NCI-H345 (cell line): Measurements from ENCODE around the gene BCL11B.

Source experiments
- DNase-seq: peaks from one replicate; lab custom pipeline; 2025; lab: John Stamatoyannopoulos, UW

Gene BCL11B

DNA sequence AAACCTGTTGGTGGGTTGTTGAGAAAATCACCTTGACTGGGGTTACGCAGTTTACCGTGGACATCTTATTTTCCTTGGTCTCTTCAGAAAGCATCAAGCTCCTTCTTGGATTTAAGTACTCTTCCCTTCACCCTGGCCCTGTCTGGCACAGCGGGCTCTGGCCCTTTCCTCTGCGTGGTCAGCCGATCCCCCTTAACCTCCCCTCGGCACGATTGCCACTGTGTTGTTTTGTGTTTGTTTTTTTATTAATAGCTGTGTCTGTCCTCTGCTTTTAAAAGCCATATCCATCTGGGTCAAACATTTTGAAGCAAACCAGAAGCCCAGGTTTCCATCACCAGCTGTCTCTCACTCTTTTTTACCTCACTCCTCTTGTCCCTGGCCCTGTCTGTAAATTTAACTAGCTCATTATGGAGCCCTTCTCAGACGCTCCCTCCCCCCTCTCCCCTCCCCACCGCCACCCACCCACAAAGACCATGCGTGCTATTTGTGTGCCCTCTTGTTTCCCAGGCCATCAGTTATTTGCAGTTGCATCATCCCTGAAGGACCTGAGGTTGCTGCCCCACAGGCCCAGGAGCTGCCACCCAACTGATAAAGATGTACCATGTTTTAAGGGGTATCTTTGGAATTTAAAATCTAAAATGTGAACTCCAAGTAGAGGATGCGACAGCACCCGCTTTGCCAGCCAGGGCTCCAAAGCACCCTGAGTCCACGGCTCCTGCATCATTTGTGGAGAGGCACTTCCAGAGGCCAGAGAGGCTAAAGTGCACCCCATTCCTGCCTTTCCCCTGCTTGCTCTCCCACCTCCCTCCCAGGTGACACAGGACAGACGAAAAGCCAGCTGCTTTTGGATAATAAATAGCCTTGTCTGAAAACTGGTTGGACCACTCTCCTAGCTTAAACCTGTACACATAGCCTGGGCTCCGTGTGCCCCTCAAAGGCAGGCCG, 3.9 kb downstream of the BCL11B start:
- peak; percentile 54 for DNase-seq

GRCh38 chr14:99267381-99267780, 4.6 kb downstream of the BCL11B start:
- no peak for DNase-seq

- DNase-seq, result peak; percentile 85
Observed at GRCh38 chr14:99266181-99267178, 5.5 kb downstream of the BCL11B start.

- no peak for DNase-seq
Observed at GRCh38 chr14:99265571-99265970, 6.4 kb downstream of the BCL11B start.

- no peak for DNase-seq
Observed at GRCh38 chr14:99264691-99265450, 7.1 kb downstream of the BCL11B start.

- DNase-seq, result no peak
Observed at GRCh38 chr14:99263564-99264330, 8.2 kb downstream of the BCL11B start.

DNA sequence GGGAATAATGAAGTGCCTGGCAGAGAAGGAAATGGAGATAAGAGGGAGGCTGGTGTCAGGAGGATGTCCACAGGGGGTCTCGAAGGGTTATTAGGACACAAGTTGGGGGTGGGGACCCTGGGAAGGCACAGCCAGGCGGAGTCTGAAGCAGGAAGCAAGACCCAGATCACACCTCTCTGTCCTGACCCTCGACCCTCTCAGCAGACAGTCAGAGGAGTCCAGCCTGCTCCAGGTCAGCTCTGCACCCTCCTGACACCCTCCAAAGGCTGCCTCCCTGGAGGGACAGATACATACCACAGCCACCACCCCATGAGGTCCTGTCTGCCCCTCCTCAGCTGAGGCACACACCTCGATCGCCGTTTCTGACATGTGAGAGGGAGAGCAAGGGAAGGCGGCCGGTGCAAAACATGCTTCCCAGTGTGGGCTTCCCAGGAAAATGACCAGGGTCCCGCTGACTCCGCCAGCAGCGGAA, 9.0 kb downstream of the BCL11B start:
- DNase-seq, result no peak

DNA sequence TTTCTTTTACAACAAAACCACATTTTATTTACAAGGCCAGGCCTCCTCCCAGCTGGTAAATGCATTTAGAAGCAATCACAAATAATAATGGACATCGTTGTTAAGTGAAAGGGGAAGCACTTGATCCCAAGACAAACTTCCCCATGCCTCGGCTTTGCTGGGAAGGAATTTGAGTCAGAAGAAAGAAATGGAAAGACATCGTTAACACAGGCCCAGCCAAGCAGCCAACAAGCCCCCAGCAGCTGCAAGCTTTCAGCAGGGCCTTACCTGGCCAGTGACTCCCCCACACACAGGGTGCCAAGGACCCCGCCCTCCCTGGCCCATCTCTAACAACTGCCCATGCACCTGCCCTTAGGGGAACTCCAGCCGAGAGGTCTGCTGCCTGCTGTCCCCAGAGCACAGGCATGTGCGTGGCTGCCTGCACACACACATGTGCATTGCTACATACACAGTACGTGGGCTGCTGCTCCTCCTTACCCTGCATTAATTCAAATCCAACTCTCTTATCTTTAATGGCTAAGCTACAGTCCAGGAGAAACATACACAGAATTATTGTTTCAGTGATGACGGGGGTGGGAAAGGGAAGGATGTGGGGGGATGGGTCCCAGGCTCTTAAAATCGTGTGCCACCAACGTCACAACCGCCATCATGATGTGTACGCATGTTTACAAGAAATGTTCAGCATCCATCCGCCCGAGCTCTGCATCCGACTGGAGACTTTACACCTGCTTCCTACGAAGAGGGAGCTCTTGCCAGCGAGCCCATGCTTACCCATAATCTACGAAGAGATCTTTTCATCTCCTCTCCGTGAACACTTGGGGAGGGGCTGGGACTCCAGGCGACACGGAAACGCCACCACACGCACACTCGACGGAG, 9.8 kb downstream of the BCL11B start:
- DNase-seq, result no peak

DNA sequence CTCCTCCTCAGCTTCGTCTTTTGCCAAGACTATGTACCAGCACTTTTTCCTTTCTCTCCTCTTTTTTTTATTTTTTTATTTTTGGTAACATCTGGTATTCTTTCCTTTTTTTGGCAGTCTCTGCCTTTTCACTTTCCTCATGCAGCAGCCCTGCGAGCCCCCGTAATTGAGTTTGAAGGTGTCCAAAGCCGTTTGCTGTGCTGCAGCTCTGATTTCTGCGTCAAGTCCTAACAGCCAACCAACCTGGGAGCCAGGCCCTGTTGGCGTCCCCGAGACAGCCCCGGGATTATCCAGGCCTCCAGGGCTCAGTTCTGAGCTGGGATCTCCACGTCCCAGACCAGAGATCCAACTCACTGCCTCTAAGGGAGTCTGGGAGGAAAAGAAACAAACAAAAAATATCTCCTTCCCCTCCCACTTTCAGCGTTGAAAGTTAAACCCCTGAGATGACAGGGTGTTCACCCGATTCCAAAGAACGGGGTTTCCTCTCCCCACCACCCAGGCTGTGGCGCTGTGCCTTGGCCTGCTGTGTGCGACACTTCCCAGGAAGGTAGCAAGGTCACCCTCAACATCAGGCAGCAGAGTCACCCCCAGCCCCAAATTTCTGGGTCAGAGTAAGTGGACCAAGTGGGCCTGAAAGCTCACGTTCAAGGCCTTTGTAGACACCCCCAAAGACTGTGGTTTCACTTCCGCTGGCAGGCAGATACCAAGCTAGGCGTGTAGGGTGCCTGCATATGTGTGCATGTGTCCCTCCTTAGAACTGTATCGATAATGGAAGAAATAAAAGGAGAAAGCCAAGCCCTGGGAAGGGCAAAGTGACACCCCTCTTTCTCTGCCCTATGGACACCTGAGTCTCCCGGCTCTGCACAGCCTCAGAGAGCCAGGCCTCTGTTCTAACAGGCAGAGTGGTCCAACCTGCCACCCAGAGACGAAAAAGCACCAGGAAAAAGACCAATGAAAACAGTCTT, 11.1 kb downstream of the BCL11B start:
- DNase-seq, result no peak

DNA sequence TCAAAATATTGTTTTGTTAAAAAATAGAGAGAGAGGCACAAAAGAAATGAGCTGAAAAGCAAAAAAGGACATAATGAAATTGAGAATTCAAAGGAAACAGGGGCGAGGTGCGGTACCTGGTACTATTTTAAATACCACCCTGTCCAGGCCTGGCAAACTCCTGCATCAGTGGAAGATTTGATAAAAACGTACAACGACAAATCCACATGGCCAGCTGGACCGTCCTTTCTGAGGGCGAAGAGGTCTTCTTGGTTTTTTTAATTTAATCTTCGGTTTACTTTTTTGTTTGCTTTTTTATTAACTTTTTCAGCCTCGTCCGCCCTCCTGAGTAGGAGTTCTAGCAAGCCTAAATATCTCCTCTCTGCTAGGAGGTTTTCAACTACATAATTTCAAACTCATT, 11.9 kb downstream of the BCL11B start:
- DNase-seq, result no peak

GRCh38 chr14:99258876-99259726, 12.9 kb downstream of the BCL11B start:
- no peak for DNase-seq

GRCh38 chr14:99258341-99258861, 13.6 kb downstream of the BCL11B start:
- no peak for DNase-seq

- DNase-seq, result no peak
Observed at GRCh38 chr14:99257673-99258221, 14.2 kb downstream of the BCL11B start.

DNA sequence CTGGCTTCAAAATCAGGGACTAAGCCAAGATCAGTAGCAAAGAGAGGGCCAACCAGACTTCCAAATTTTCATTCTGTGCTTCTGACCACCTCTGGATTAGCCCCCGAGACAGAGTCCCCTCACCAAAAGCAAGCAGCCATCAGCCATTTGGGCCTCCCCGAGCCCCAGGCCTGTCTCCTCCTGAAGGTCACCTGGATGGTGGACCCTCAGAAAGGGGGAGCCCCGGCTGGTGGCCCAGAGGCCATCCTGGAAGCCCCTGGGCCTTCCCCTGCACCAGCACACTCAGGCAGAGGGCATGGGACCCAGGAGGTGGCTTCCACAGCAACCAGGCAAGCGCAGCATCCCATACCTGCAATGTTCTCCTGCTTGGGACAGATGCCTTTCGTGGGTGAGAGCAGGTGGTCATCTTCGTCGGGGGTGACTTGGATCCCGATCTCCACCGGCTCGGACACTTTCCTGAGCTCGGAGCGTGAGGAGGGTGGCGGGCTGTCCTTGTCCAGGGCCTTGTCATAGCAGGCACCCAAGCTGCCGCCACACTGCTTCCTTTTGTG, 14.8 kb downstream of the BCL11B start:
- no peak for DNase-seq

DNA sequence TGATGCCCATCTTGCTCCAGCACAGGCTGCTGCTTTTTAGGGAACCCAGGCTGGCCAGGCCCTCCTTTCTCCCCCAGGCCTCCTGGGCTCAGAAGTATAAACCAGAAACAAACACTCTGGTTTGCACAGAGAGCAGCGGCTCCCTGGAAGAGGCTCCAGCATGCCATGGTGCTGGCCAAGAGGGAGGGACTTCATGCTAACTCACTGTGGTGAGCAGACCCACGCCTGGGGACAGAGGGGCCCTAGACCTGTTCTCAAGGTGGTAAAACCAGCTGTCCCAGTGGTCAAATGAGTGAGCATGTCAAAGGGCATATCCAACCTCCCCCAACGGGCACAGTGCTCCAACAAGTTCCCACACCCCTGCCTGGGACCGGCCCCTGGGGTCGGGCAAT, 15.5 kb downstream of the BCL11B start:
- DNase-seq, result no peak

DNA sequence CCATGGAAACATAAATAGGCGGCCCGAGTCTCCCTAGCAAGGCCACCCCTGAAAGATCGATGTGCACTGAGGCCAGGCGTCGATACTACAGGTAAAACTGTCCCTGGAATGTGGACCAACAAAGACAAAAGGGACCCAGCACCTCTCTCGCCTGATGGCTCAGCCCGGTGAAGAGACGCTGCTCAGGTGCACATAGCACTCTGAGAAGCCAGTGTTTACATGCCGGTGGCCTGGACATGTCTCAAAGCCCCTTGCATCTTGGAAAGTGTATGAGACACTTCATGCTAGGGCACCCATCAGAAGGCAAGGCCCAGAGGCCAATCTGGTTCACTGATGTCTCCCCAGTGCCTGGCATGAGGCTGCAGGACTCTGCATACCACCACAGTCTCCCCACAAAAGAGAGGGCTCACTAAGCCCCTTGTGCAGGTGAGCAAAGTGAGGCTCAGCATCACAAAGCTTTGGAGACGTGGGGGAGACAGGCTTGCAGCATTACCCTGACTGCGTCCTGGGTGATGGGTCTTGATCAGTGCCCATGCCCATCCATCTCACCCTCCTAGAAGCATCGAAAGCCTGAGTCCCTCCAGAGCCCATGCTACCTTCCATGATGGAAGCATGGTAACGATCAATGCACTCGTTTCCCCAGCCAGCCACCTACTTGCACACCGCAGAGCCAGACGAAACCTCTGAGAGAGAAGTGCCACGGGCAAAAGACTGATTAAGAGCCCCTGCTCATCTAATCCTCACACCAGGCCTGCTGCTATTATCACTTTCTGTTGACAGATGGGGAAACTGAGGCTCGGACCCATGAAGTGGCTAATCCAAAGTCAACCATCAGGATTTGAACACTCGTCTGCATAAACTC, 16.1 kb downstream of the BCL11B start:
- DNase-seq, result no peak
